HG03135 (cell line): ENCODE measurements around the gene MORF4L1.
A peak's percentile ranks its signal among the peaks of the same experiment; 100 is the strongest.
"Not testable (repeated sequence)": the region's sequence is repeated elsewhere in the genome, so short reads cannot be mapped to it uniquely, and the experiment has no call there.

Source experiments
- ATAC-seq: cut with Tn5 transposase; IDR thresholded peaks from one replicate; pipeline ENCODE4 v1.9.1; 2021; ENCODE audit warnings: mild to moderate bottlenecking, moderate library complexity; ENCODE audit not compliant: unreplicated experiment

MORF4L1 gene

DNA sequence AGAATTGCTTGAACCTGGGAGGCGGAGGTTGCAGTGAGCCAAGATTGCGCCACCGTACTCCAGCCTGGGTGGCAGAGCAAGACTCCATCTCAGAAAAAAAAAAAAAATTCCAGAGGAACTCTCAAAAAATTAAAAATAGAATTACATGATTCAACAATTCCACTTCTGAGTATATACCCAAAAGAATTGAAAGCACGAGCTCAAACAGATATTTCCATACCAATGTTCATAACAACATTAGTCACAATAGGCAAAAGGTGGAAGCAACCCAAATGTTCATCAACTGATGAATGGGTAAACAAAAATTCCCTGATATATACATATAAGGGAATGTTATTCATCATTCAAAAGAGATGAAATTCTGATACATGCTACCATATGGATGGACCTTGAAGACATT is 16.9 kb upstream of the MORF4L1 start:
- no peak for ATAC-seq

DNA sequence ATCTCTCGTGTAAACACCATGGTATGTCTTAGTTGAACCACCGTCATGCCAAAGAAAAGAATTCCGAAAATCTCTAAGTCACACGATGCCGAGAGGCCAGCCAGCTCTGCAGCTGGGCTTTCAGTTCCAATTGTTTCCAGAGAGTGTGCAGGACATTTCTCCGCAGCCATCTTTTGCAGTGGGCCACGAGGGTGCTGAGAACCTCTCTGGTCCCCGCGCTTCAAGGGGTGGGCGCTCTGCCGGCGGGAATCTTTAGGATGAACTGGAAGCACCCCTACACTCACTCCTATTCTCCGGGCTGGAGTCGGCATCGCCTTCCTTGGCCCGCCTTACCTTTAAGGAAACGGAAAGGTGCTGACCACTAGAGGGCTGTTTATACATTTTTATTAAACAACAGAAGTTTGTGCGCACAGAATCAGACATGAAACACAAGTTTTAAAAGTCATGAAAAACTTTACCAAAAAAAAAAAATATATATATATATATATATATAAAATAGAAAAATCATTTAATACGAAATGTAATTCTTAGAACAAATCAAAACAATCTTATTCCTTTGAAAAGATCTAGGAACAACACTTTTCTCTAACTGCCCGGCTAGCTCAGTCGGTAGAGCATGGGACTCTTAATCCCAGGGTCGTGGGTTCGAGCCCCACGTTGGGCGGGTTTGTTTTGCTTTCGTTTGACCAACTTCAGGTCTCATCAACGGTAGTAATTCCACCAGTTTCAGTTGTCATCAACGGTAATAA is 12.5 kb upstream of the MORF4L1 start:
- peak; percentile 81 for ATAC-seq

DNA sequence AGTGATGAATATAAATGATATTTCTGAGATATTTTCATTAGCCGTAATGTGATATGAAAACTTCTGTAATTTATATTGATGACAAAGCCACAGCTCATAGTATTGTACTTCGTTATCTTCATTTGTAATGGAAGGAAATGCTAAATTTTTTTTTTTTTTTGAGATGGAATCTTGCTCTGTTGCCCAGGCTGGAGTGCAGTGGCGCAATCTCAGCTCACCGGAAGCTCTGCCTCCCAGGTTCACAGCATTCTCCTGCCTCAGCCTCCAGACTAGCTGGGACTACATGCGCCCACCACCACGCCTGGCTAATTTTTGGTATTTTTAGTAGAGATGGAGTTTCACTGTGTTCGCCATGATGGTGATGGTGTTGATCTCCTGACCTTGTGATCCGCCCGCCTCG is 7.1 kb upstream of the MORF4L1 start:
- not testable (repeated sequence) for ATAC-seq

DNA sequence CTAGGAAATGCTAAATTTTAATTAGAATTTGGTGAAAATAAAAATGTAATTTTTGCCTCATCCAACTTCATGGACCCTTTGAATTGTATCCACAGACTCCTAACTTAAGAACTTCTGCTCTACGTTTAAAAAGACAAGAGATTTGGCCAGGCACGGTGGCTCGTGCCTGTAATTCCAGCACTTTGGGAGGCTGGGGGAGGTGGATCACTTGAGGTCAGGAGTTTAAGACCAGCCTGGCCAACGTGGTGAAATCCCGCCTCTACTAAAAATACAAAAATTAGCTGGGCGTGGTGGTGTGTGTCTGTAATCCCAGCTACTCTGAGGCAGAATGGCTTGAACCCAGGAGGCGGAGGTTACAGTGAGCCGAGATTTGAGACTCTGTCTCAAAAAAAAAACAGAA is 6.7 kb upstream of the MORF4L1 start:
- not testable (repeated sequence) for ATAC-seq

DNA sequence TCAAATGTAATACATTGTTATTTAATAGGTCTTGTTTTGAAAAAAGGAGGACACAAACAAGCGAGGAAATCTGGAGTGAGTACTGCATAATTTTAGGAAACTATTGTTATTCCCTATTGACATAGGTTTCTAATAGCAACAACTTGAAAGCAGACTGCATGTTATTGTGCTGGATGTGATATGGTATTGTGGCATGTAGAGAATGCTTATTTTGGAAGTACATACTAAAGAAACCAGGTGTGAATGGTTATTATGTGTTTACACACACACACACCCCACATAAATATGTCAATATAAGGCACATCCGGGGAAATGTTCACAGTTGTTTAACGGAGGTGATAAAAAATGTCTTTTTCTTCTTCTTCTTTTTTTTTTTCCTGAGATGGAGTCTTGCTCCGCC is 5.9 kb upstream of the MORF4L1 start:
- ATAC-seq = no peak

DNA sequence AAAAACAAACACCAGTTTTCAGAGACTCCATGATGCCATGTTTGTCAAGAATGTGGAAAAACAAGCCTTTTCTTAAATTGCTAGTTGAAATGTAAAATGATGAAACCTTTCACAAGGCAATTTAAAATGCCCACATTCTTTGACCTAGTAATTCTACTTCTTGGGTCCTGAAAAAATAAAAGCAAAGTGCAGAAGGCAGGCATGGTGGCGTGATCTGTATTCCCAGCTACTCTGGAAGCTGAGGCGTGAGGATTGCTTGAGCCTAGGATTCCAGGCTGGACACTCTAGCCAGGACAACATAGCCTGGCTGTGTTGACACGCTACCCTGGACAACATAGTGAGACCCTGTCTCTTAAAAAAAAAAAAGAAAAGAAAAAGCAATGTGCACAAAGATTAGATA is 4.3 kb upstream of the MORF4L1 start:
- ATAC-seq = no peak

DNA sequence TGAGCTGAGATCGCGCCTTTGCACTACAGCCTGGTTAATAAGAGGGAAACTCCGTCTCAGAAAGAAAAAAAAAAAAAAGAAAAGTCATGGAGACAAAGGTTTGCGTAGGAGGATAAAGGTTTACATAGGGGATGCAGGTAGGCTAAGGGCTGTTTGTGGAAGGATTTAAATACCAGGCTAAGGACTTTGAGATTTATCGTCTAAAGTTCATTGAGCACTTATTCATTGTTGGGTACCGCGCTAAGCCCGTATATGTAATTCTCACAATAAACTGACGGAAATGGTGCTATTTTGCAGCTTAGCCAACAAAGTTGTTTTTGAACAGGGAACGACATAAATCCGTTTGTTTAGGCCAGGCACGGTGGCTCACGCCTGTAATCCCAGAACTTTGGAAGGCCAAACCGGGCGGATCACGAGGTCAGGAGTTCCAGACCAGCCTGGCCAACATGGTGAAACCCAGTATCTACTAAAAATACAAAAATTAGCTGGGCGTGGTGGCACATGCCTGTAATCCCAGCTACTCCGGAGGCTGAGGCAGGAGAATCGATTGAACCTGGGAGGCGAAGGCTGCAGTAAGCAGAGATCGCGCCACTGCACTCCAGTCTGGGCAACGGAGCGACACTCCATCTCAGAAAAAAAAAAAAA is 1.1 kb upstream of the MORF4L1 start:
- ATAC-seq = not testable (repeated sequence)

DNA sequence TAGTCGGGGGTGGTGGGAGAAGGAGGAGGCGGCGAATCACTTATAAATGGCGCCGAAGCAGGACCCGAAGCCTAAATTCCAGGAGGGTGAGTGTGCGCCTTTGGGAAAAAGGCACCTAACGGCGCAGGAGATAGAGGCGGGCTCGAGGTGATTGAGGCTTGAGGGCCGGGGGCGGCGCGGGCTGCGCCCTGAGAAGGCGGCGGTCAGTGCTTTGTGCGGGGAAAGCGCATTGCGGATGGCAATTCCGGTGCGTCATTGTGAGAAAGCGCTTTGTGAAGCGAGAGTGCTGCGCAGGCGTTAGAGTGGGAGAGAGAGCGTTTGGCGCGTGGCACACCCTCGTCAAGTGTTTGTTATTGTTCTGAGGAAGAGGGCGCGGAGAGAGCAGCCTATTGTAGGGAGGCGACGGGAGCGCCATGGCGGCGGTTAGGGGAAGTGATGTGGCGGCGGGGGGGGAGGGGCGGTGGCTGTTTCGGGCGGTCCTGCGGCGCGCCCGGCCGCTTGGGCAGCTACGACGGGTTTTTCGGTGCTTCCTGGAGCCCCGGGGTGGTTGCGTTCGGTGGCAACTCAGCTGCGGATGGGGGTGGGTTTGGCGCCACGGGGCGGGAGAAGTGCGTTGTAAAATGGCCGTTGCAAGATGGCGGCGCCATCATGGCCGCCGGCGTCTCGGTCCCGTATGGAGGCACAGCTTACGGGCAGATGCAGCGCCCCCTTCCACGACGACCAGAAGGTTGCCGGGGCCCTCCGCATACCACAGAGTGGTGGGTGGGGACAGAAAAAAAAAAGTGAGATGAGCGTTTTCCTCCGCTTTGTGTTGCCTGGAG is 492 bp downstream of the MORF4L1 start:
- ATAC-seq = peak; percentile 57

DNA sequence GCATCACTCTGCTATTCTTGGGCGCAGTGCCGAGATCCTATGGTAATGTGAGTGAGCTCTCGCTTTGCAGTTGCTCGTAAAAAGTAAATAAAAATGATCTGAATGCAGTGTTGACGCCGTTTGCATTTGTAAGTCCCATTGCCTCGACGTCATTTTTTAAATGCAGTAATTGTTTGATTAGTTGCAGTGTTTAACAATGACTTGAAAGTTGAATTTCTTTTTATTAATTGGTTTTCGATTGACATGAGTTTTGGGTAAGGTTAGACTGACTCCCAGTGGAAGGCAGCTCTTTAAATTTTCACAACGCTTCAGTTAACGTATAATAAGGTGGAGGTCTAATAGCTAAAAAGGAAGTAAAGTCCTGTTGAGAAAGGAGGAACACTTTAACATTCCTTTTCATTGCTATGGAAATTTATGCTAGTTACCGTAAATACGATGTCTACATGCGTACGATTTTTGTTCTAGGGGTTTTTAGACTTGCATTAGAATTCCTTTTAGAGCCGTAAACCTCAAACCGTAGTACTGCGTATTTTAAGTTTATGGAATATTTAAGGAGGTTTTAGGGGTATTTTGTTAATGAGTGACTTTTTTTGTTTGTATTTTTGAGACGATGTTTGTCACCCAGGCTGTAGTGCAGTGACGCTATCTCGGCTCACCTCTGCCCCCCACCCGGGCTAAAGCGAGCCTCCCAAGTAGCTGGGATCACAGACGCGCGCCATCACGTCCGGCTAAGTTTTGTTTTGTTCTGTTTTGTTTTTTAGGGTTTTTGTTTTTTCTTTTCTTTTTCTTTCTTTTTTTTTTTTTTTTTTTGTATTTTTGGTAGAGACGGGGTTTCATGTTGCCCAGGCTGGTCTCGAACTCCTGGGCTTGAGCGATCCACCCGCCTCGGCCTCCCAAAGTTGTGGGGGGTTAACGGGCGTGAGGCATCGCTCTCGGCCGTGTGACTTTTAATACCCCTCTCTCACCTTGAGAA is 1.4 kb downstream of the MORF4L1 start:
- ATAC-seq = no peak

DNA sequence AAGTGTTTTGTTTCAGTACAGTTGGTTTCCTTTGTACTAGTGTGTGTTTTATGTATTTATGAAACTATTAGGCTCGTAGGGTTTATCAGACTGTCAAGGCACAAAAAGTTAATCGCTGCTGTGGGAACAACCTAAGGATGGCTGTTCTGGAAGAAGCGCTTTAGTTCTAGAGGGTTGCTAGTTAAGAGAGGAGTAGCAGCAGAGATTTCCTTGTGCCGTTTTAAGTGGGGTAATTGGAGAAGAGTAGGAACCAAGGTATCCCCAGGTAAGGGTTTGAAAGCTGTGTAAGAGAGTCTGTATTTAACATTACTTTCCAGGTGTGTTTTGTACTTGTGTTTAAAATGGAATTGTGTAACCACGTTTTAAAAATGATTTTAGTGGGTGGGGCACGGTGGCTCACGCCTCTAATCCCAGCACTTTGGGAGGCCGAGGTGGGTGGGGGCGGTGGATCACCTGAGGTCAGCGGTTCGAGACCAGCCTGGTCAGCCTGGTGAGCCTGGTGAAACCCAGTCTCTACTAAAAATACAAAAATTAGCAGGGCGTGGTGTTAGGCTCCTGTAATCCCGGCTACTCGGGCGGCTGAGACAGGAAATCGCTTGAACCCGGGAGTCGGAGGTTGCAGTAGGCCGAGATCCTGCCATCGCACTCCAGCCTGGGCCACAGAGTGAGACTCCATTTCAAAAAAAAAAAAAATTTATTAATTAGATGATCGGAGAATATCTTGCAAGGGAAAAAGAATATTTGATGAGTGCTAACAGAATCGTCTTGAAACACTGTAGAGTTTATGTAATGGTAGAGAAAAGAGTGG is 2.6 kb downstream of the MORF4L1 start:
- no peak for ATAC-seq

DNA sequence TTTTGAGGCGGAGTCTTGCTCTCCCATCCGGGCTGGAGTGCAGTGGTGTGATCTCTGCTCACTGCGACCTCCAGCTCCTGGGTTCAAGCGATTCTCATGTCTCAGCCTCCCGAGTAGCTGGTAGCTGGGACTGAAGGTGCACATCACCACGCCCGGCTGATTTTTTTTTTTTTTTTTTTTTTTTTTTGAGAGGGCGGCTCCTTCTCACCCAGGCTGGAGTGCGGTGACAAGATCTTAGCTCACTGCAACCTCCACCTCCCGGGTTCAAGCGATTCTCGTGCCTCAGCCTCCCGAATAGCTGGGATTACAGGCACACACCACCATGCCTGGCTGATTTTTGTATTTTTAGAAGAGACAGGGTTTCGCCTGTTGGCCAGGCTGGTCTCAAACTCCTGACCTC is 4.3 kb downstream of the MORF4L1 start:
- not testable (repeated sequence) for ATAC-seq

DNA sequence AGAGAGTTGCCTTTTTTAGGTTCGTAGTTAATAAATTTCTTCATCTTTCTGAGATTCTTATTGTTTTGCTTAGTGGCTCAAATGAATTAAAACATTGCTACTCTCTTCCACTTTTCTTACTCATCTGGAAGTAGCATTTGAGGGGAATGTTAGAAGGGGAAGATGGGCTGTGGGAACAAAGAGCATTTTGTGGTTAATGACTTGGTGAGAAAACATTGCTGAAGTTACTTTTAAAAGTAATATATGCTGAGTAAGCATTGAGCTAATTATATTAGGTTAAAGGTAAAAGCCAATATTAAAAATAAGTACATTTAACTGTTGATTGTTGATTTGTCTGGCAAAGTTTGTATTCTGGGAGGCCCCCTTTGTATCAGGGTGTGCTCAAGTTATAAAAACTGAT is 5.7 kb downstream of the MORF4L1 start:
- ATAC-seq = no peak

DNA sequence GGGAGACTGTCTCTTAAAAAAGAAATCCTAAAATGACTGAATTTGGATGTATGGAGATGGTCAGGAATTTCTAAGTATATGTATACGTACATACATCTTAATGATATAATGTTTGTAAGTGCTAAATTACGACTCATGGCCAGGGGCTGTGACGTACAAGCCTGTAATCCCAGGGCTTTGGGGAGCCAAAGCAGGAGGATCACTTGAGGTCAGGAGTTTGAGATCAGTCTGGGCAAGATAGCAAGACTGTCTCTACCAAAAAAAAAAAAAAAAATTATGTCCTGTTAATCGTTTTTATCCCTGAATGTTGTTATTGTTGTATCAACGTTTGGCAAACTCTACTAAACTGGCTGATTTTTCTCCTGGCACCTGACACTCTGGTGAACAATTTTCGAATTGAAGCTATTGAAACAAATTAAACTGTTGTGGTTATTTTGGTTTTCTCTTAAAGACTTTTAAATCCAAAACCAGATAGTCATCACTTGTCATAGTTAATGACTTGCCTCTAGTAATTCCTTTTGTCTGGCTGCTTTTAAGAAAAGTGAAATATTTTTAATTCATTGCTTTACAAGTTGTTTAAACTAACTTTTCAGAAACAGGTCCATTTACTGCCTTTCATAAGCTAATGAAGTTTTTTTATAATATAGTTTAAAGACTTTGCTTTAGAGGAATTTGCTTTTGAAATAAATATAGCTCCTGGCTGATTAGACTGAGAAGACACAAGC is 7.0 kb downstream of the MORF4L1 start:
- ATAC-seq = no peak

DNA sequence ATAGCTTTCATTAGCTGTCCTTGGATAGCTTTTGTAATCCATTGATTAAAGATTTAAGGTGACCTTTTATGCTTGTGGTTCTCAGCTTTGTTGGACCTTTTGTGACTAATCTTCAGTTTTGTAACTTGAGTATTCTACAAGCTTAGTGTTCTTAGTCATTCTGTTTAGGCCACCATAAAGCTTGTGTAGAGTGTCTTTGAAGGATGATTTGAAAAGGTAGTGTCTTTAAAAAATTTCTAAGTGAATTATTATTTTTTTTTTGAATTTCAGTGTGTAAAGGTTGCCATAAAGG is 7.5 kb downstream of the MORF4L1 start:
- ATAC-seq = no peak

DNA sequence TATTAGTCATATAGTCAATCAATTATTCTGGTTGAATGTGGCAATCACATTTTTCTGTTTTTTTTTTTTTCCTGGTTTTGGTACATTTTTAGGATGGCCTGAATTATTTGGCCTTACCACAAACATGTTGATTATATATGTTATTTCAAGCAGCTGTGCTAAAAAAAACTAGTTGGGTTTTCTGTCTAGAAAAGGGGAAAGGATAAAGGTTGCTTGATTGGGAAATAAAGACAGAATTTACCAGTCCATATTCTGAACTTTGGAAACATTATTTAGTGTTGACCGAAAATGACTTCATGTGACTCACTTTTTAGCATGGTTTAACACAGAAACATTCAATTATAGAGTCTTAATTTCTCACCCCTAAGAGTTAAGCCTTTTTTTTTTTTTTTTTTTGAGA is 8.1 kb downstream of the MORF4L1 start:
- ATAC-seq = no peak

DNA sequence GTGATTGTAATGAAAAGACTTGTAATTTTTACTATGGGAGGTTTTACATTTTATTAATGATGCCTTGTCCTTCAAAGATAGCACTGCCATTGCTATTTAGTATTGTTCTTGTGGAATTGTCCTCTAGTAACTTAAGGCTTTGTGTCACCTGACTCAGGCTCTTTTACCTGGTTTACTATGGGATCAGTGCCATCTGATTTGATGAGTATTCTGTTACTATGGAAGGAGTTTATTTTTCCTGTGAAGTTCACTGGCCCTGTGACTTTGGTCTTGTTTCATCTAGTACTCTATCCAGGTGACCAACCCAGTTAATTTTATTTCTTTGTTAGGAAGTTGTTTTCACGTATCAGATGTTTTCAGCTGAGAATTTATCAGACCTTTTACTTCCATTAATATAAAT is 9.0 kb downstream of the MORF4L1 start:
- ATAC-seq = no peak

DNA sequence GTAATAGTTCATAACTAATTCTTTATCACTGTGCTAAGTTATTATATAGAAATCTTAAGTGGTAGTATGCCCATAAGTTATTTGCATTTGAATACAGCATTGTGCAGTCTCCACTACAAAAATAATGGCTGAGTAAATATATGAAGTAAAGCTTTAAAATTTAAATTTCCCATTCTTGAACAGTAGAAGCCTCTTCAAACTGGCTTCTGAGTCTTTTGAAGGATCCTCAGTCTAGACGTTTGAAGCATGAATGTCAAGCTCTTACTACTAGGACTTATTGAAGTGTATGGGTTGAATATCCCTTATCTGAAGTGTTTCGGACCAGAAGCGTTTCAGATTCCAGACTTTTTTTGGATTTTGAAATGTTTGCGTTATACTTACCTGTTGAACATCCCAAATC is 16.3 kb downstream of the MORF4L1 start:
- ATAC-seq = no peak

DNA sequence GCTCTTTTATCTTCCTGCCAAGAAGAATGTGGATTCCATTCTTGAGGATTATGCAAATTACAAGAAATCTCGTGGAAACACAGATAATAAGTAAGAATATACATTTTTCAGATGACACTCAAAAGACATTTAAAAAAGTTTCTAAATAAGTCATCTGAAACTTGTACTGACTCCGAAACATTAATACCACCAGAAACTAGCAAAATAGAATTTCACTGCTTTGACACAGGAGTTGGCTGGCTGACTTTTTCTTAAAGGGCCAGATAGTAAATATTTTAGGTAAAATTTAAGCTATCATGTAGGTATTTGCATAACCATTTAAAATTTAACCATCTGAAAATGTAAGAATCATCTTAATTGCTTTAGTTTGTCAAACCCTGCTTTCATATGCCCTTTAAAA is 20.8 kb downstream of the MORF4L1 start:
- ATAC-seq = no peak

DNA sequence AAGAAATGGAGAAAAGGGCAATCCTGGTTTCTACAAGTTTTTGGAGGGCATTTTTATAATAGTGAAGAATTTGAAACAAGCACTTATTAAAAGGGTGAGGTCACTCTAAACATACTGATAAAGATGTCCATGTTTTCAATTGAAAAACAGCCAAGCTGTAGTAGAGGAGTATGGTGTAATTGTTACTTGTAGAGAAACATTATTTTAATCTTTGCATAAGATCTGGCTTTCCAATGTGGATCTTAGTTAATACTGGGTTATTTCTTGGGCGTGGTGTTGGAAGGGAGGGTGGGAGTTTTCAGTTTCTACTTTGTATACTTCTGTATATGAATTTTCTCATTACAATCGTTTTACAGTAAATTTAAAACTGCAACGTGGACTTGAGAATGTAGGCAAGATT is 22.8 kb downstream of the MORF4L1 start:
- ATAC-seq = no peak
